PC-9 (cell line): ENCODE measurements around the gene DNAJA4. TPM values are rescaled to one million over a fixed set of nuclear protein-coding genes. Genes with fewer than 3 reads are reported as not detected.

Source experiments
- BruUV-seq: library from RNA; stranded (reverse); fragments of 400-500 nt; replicated peaks from 2 replicates; lab custom pipeline; 2021; lab: Mats Ljungman, UMichigan
- CTCF ChIA-PET: fragments of 300-600 bp; sonication (Branson Sonifier 250); formaldehyde crosslinking; loops from one replicate; lab custom pipeline; 2022; ENCODE audit warnings: antibody characterized with exemption; lab: Charles Lee
- POLR2A ChIA-PET: fragments of 300-600 bp; sonication (Branson Sonifier 250); formaldehyde crosslinking; loops from one replicate; lab custom pipeline; 2022; ENCODE audit warnings: antibody characterized with exemption; ENCODE audit not compliant: unreplicated experiment; lab: Charles Lee
- DNase-seq, 2 experiments: peaks; one replicate each; pipeline versions ENCODE4 v3.0.0 to v3.0.0-alpha.2; 2015 to 2022; ENCODE audit warnings: mixed read lengths in 1 of 2
- H2AFZ ChIP-seq: fragments of 200-600 bp; sonication (generic); 2 replicates; pipeline ENCODE4 v1.8.1; 2017; ENCODE audit warnings: antibody characterized with exemption
- H3F3A ChIP-seq: fragments of 200-600 bp; sonication (generic); 2 replicates; pipeline ENCODE4 v1.8.1; 2017; ENCODE audit warnings: antibody characterized with exemption, mild to moderate bottlenecking, low read depth; ENCODE audit not compliant: insufficient read depth
- H3K27ac ChIP-seq: fragments of 200-600 bp; sonication (generic); 2 replicates; pipeline ENCODE4 v1.6.1; 2016; ENCODE audit warnings: mixed run types
- H3K27me3 ChIP-seq: fragments of 200-600 bp; sonication (generic); 2 replicates; pipeline ENCODE4 v1.6.1; 2016; ENCODE audit warnings: low read depth, mixed run types; ENCODE audit not compliant: insufficient read depth
- H3K36me3 ChIP-seq: fragments of 200-600 bp; sonication (generic); 2 replicates; pipeline ENCODE4 v1.6.1; 2016; ENCODE audit warnings: low read depth, mixed run types
- H3K4me1 ChIP-seq: fragments of 200-600 bp; sonication (generic); replicated peaks from 2 replicates; pipeline ENCODE4 v1.6.1; 2016; ENCODE audit warnings: mixed run types; ENCODE audit not compliant: insufficient read depth
- H3K4me2 ChIP-seq: fragments of 200-600 bp; sonication (generic); 2 replicates; pipeline ENCODE4 v1.6.1; 2017; ENCODE audit warnings: mixed run types
- H3K4me3 ChIP-seq: fragments of 200-600 bp; sonication (generic); 2 replicates; pipeline ENCODE4 v1.6.1; 2016; ENCODE audit warnings: mixed run types
- H3K79me2 ChIP-seq: fragments of 200-600 bp; sonication (generic); 2 replicates; pipeline ENCODE4 v1.6.1; 2017; ENCODE audit warnings: low read depth, mixed run types
- H3K9me2 ChIP-seq: fragments of 200-600 bp; sonication (generic); 2 replicates; pipeline ENCODE4 v1.8.1; 2017; ENCODE audit warnings: mild to moderate bottlenecking; ENCODE audit not compliant: insufficient read depth
- H3K9me3 ChIP-seq: fragments of 200-600 bp; sonication (generic); 2 replicates; pipeline ENCODE4 v1.8.1; 2016; ENCODE audit warnings: low read depth; ENCODE audit not compliant: insufficient read depth
- H4K20me1 ChIP-seq: fragments of 200-600 bp; sonication (generic); 2 replicates; pipeline ENCODE4 v1.8.1; 2017; ENCODE audit not compliant: insufficient read depth
- EZH2 ChIP-seq: fragments of 200-600 bp; sonication (generic); IDR thresholded peaks from 2 replicates; pipeline ENCODE4 v1.8.0; 2017; ENCODE audit warnings: antibody characterized with exemption, low read depth
- intact Hi-C: fragments of 100-400 bp; cut with micrococcal nuclease; formaldehyde crosslinking; loops from one replicate; pipeline ENCODE4 v1.10.0; 2022; ENCODE audit not compliant: unreplicated experiment
- total RNA-seq: library from RNA; stranded (reverse); gene quantifications from 2 replicates; pipeline ENCODE4 v1.2.3, GENCODE V29; 2021
- TF ChIP-seq, protein P1 (sequence below): fragments of 200-600 bp; sonication (generic); conservative IDR thresholded peaks from 2 replicates; pipeline ENCODE4 v1.6.1; 2017; ENCODE audit warnings: mixed run types, antibody characterized with exemption, mild to moderate bottlenecking, moderate library complexity

Gene DNAJA4
- total RNA-seq, 1 experiment from 2014 or later: 0.35 TPM

DNA sequence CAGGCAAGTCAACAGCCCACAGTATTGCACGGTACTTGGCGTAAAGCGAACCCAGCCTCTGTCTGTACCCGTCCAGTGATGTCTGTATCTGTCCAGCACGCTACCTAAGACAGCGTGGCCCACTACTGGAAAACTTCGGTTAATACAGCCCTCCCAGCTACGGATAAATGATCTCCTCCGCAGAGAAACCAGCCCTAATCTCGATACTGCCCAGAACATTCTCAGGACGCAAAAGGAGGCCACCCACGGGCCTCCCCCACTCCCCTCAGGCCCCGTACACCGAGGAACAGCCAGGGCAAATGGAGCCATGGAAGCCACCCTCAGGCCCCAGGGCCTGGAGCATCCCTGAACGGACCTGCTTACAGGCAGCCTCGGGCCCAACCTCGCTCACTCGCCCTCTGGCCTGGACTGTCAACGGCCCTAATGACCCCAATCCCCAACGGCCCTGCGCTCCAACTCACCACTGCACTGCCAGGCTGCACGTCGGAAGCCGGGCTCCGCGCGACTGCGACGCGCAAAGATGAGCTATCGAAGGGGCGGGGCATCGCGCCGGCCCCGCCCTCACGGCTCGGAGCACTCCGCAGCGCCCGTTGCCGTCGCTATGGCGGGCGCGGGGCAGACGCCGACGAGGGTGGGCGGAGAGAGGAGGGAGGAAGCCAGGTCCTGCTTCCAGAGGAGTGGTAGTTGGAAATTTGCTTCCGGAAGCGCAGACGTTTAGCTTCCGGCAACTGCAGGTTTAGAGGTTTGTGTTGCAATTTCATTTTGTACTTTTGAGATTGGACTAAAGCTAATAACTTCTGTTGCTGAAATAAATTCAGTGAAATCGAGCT is 35.0 kb downstream of the DNAJA4 start, which contains the start of gene SKIC8:
TSS of gene SKIC8 (minus strand) at position 509 of the 830 bp plus-strand sequence. CDS start 3,923 bp downstream, outside the sequence.
- peak; percentile 87 to 93 for DNase-seq
- Histone ChIP-seq H3K36me3 (0 out of 2 replicates have a peak, but pooled peaks cover 12% of the 10 kb centered on the region), H2AFZ (peak within 1 kb of the TSS; percentile 85), H3F3A (peaks cover 33% of the 10 kb centered on the region), H3K4me1 (peaks cover 54% of the 10 kb centered on the region), H3K9me2 (no peaks in the 10 kb centered on the region), H3K79me2 (peaks cover 33% of the 10 kb centered on the region), H3K27ac (peak within 1 kb of the TSS; percentile 92), H3K4me2 (peak within 1 kb of the TSS; percentile 95), H3K4me3 (peak within 1 kb of the TSS; percentile 72), H4K20me1 (no peaks in the 10 kb centered on the region), H3K9me3 (no peaks in the 10 kb centered on the region), H3K27me3 (no peaks in the 10 kb centered on the region)
- BruUV-seq: TSS peak; percentile 72
- TF ChIP-seq EZH2: no peak
- TF ChIP-seq, protein P1, sequence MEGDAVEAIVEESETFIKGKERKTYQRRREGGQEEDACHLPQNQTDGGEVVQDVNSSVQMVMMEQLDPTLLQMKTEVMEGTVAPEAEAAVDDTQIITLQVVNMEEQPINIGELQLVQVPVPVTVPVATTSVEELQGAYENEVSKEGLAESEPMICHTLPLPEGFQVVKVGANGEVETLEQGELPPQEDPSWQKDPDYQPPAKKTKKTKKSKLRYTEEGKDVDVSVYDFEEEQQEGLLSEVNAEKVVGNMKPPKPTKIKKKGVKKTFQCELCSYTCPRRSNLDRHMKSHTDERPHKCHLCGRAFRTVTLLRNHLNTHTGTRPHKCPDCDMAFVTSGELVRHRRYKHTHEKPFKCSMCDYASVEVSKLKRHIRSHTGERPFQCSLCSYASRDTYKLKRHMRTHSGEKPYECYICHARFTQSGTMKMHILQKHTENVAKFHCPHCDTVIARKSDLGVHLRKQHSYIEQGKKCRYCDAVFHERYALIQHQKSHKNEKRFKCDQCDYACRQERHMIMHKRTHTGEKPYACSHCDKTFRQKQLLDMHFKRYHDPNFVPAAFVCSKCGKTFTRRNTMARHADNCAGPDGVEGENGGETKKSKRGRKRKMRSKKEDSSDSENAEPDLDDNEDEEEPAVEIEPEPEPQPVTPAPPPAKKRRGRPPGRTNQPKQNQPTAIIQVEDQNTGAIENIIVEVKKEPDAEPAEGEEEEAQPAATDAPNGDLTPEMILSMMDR: no peak
- ChIA-PET CTCF (interaction anchor here (0.6 to 0.8 kb wide), 6 partner anchors 8 to 1625 kb away, joined by 3 to 8 read pairs (median 3); partner anchors contain the start of gene IDH3A), POLR2A (interaction anchor here (0.6 to 1.0 kb wide), 6 partner anchors 13 to 573 kb away, joined by 3 to 11 read pairs (median 4); partner anchors contain the start of gene CHRNA5)
- intact Hi-C loops: no loop called here

DNA sequence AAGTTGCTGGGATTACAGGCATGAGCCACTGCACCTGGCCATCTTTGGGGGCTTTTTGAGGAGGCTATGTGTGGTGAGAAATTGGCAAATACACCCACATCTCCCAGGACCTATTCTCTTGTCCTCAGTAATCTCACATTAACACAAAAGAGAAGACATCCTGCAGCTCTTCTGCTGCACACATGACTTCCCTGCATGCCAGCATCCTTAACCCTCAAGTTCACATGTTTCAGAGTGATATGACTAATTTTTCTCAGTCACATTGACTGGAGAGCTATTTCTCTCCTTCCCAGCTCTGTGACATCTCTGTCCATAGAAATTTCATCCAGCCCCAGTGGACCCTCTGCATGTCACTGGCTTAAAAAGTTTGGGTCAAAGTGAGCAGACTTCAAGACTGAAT is 37.0 kb downstream of the DNAJA4 start:
- H3K27me3 ChIP-seq: no peaks in the 10 kb centered on the region
- peaks cover 61% of the 10 kb centered on the region for H3K4me1 ChIP-seq
- peaks cover 33% of the 10 kb centered on the region for H3K79me2 ChIP-seq
- TF ChIP-seq, protein P1: no peak
- TF ChIP-seq EZH2: no peak
- no peaks in the 10 kb centered on the region for H4K20me1 ChIP-seq
- DNase-seq: no peak
- no peaks in the 10 kb centered on the region for H3K36me3 ChIP-seq
- H3F3A ChIP-seq: peaks cover 38% of the 10 kb centered on the region
- POLR2A ChIA-PET: no interaction called here
- H3K4me3 ChIP-seq: no peak overlapping the region
- H2AFZ ChIP-seq: no peak overlapping the region
- CTCF ChIA-PET: no interaction called here
- peak overlapping the region; percentile 62 for H3K4me2 ChIP-seq
- no peaks in the 10 kb centered on the region for H3K9me3 ChIP-seq
- no TSS peak for BruUV-seq
- intact Hi-C loops: no loop called here
- H3K27ac ChIP-seq: peak overlapping the region; percentile 92
- H3K9me2 ChIP-seq: no peaks in the 10 kb centered on the region

DNA sequence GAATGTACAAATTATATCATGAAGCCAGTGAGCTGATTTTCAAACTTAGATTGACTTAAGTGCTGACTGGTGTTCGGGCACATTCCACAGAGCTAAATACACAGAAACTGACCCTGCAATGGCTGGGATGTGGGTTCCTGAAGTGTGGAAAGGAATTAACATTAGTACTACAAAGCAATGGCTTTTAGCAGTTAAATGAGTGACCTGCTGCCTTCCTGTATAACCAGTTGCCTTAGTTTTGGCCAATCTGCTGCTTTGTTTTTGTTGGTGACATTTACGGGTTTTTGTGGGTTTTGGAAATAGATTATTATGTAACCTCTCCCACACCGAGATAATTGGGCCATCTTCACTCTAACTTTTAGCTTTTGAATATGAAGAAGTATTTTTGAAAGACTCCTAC is 37.5 kb downstream of the DNAJA4 start:
- Histone ChIP-seq H3K27ac (peak overlapping the region; percentile 92), H3K27me3 (no peaks in the 10 kb centered on the region), H3K4me2 (peak overlapping the region; percentile 62), H3K9me2 (no peaks in the 10 kb centered on the region), H3K4me3 (no peak overlapping the region), H3K9me3 (no peaks in the 10 kb centered on the region), H4K20me1 (no peaks in the 10 kb centered on the region), H3K36me3 (no peaks in the 10 kb centered on the region), H2AFZ (no peak overlapping the region), H3K4me1 (peaks cover 65% of the 10 kb centered on the region), H3K79me2 (peaks cover 28% of the 10 kb centered on the region), H3F3A (peaks cover 38% of the 10 kb centered on the region)
- intact Hi-C loops: no loop called here
- BruUV-seq: no TSS peak
- TF ChIP-seq EZH2: no peak
- TF ChIP-seq, protein P1: no peak
- POLR2A ChIA-PET: no interaction called here
- CTCF ChIA-PET: no interaction called here
- DNase-seq: peak in 1 of 2 experiments; percentile 88
